Caco-2 (cell line): Measurements from ENCODE around the gene NTMT1. TPM values are rescaled to one million over a fixed set of nuclear protein-coding genes. Genes with fewer than 3 reads are reported as not detected.
"Not testable (repeated sequence)": the region's sequence is repeated elsewhere in the genome, so short reads cannot be mapped to it uniquely, and the experiment has no call there.

ENCODE experiments used
- BruUV-seq: library from RNA; stranded (reverse); fragments of 400-500 nt; replicated peaks from 2 replicates; lab custom pipeline; 2021; lab: Mats Ljungman, UMichigan
- CTCF ChIA-PET: fragments of 300-600 bp; sonication (Branson Sonifier 250); formaldehyde crosslinking; loops from one replicate; lab custom pipeline; 2022; ENCODE audit warnings: antibody characterized with exemption; lab: Charles Lee
- POLR2A ChIA-PET: fragments of 300-600 bp; sonication (Branson Sonifier 250); formaldehyde crosslinking; loops from one replicate; lab custom pipeline; 2022; ENCODE audit warnings: antibody characterized with exemption; lab: Charles Lee
- DNase-seq, 2 experiments: peaks; one replicate each; pipeline versions ENCODE4 v3.0.0 to v3.0.0-alpha.2; 2020 to 2022
- H3K27me3 ChIP-seq: replicated peaks from 2 replicates; pipeline ENCODE4 v1.6.0; 2011; ENCODE audit warnings: low read length; ENCODE audit not compliant: control insufficient read depth, insufficient read depth
- H3K36me3 ChIP-seq: 2 replicates; pipeline ENCODE4 v1.5.1; 2011; ENCODE audit warnings: low read length; ENCODE audit not compliant: control insufficient read depth, insufficient read depth
- H3K4me1 ChIP-seq: fragments of 250-450 bp; sonication (Bioruptor Pico); 2 replicates; pipeline ENCODE4 v1.5.1; 2020; ENCODE audit warnings: mild to moderate bottlenecking
- H3K4me3 ChIP-seq: 2 replicates; pipeline ENCODE4 v1.5.1; 2011; ENCODE audit warnings: low read depth, mild to moderate bottlenecking, control low read depth, low read length
- H3K9me3 ChIP-seq: fragments of 250-450 bp; sonication (Bioruptor Pico); 2 replicates; pipeline ENCODE4 v1.5.1; 2020; ENCODE audit warnings: mild to moderate bottlenecking, moderate library complexity
- H3K27ac Mint-ChIP-seq: one replicate; pipeline ENCODE4 v1.8.0; 2022; ENCODE audit warnings: mixed read lengths; ENCODE audit not compliant: unreplicated experiment
- H3K27me3 Mint-ChIP-seq: one replicate; pipeline ENCODE4 v1.8.0; 2022; ENCODE audit warnings: mixed read lengths; ENCODE audit not compliant: insufficient read depth, unreplicated experiment
- H3K36me3 Mint-ChIP-seq: one replicate; pipeline ENCODE4 v1.8.0; 2022; ENCODE audit warnings: mild to moderate bottlenecking, mixed read lengths; ENCODE audit not compliant: insufficient read depth, unreplicated experiment
- H3K4me1 Mint-ChIP-seq: one replicate; pipeline ENCODE4 v1.8.0; 2022; ENCODE audit warnings: low read depth, mixed read lengths; ENCODE audit not compliant: unreplicated experiment
- H3K4me3 Mint-ChIP-seq: one replicate; pipeline ENCODE4 v1.8.0; 2022; ENCODE audit warnings: mild to moderate bottlenecking, moderate library complexity, mixed read lengths; ENCODE audit not compliant: unreplicated experiment
- H3K9me3 Mint-ChIP-seq: one replicate; pipeline ENCODE4 v1.8.0; 2022; ENCODE audit warnings: mixed read lengths; ENCODE audit not compliant: unreplicated experiment
- intact Hi-C: fragments of 100-400 bp; cut with micrococcal nuclease; formaldehyde crosslinking; loops from one replicate; pipeline ENCODE4 v1.10.0; 2022; ENCODE audit not compliant: unreplicated experiment
- total RNA-seq: library from RNA; stranded (reverse); gene quantifications from 2 replicates; pipeline ENCODE4 v1.2.3, GENCODE V29; 2022
- TF ChIP-seq, protein P1 (sequence below), 2 experiments: fragments of 200-600 bp in 1 of 2; IDR thresholded peaks; 1 replicate in 1 of 2; 2 replicates in 1 of 2; pipeline versions ENCODE4 v1.5.1 to v1.8.0; 2011 to 2022; ENCODE audit warnings: antibody characterized with exemption in 1 of 2, control low read depth in 1 of 2, inconsistent platforms in 1 of 2, low read depth in 1 of 2, low read length in 1 of 2, mild to moderate bottlenecking in 1 of 2, moderate library complexity in 1 of 2; ENCODE audit not compliant: insufficient read depth in 1 of 2, severe bottlenecking in 1 of 2, unreplicated experiment in 1 of 2

Gene NTMT1
- total RNA-seq, 1 experiment from 2014 or later: 44.1 TPM

DNA sequence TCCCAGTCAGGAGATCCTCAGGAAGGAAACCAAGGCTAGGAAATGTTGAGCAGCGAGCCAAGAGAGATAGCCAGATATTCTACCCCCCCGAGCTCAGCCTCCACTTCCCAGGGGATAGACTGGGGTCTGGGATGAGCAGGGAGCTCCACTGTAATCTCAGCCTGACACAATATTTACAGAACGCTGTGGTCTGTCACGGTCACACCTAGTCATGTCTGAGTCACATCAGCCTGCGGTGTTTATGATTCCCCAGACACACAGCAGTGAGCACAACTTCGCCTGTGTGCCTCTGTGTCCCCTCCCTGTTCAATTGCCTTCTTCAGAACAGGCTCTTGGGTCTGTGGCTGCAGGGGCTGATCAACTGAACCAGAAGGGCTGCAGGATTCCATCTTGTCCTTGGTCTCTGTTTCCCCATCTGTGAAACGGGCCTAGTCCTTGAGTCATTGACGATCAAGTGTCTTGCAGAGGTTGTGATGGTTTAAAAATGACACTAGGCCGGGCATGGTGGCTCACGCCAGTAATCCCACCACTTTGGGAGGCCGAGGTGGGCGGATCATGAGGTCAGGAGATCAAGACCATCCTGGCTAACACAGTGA is 30.9 kb downstream of the NTMT1 start:
- Mint-ChIP-seq H3K4me3 (no peak overlapping the region), H3K27ac (no peak overlapping the region), H3K36me3 (no peaks in the 10 kb centered on the region), H3K9me3 (no peaks in the 10 kb centered on the region), H3K4me1 (no peaks in the 10 kb centered on the region), H3K27me3 (peaks cover 2% of the 10 kb centered on the region)
- BruUV-seq: no TSS peak
- Histone ChIP-seq H3K9me3 (no peaks in the 10 kb centered on the region), H3K4me1 (no peaks in the 10 kb centered on the region), H3K4me3 (no peak overlapping the region), H3K27me3 (no peaks in the 10 kb centered on the region), H3K36me3 (no peaks in the 10 kb centered on the region)
- intact Hi-C loops: no loop called here
- ChIA-PET CTCF (interaction anchor here (0.6 kb wide), 2 partner anchors 127 to 625 kb away, joined by 3 to 4 read pairs; no protein-coding TSS in a partner anchor), POLR2A (no interaction called here)
- DNase-seq: no peak
- TF ChIP-seq, protein P1, sequence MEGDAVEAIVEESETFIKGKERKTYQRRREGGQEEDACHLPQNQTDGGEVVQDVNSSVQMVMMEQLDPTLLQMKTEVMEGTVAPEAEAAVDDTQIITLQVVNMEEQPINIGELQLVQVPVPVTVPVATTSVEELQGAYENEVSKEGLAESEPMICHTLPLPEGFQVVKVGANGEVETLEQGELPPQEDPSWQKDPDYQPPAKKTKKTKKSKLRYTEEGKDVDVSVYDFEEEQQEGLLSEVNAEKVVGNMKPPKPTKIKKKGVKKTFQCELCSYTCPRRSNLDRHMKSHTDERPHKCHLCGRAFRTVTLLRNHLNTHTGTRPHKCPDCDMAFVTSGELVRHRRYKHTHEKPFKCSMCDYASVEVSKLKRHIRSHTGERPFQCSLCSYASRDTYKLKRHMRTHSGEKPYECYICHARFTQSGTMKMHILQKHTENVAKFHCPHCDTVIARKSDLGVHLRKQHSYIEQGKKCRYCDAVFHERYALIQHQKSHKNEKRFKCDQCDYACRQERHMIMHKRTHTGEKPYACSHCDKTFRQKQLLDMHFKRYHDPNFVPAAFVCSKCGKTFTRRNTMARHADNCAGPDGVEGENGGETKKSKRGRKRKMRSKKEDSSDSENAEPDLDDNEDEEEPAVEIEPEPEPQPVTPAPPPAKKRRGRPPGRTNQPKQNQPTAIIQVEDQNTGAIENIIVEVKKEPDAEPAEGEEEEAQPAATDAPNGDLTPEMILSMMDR (IDR thresholded peaks at IDR 0.05; ENCODE audit: insufficient read depth in 1 of 2, low read depth in 1 of 2, low read length in 1 of 2, severe bottlenecking in 1 of 2, unreplicated experiment in 1 of 2): no peak

DNA sequence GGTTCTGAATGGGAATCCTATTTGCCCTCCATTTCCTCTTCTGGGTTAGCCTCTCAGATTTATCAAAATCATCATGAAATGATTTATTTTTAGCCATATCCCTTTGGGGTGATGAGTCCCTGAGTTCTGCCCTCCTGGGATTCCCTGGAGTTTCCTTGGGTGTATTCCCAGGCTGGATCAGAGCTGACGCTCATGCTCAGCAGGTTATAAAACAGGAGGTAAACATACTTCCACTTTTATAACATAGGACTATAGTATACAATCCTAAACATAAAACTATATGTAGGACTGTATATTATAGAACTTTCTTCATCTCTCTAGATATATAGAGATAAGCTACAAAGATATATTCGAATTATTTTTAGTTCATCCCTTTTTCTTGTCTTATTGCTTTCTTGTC is 35.1 kb downstream of the NTMT1 start:
- ChIA-PET CTCF (no interaction called here), POLR2A (no interaction called here)
- Histone ChIP-seq H3K9me3 (no peaks in the 10 kb centered on the region), H3K36me3 (no peaks in the 10 kb centered on the region), H3K4me1 (no peaks in the 10 kb centered on the region), H3K4me3 (no peak overlapping the region), H3K27me3 (no peaks in the 10 kb centered on the region)
- TF ChIP-seq, protein P1 (IDR thresholded peaks at IDR 0.05; ENCODE audit: insufficient read depth in 1 of 2, low read depth in 1 of 2, low read length in 1 of 2, severe bottlenecking in 1 of 2, unreplicated experiment in 1 of 2): no peak
- Mint-ChIP-seq H3K4me3 (no peak overlapping the region), H3K27me3 (peaks cover 8% of the 10 kb centered on the region), H3K27ac (no peak overlapping the region), H3K9me3 (no peaks in the 10 kb centered on the region), H3K4me1 (no peaks in the 10 kb centered on the region), H3K36me3 (no peaks in the 10 kb centered on the region)
- no peak for DNase-seq
- intact Hi-C loops: no loop called here
- no TSS peak for BruUV-seq

DNA sequence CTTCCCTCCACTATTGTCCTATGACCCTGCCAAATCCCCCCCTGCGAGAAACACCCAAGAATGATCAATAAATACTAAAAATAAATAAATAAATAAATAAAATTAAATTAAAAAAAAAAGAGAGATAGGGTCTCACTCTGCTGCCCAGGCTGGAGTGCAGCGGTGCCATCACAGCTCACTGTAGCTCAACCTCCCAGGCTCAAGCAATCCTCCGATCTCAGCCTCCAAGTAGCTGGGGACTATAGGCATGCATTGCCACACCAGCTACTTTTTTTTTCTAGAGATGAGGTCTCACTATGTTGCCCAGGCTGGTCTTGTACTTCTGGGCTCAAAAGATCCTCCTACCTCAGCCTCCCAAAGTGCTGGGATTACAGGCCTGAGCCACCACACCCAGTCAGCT is 36.3 kb downstream of the NTMT1 start:
- DNase-seq, H3K36me3 ChIP-seq, H3K27ac Mint-ChIP-seq, H3K4me3 ChIP-seq, H3K4me1 ChIP-seq, H3K9me3 Mint-ChIP-seq, CTCF ChIA-PET, H3K4me3 Mint-ChIP-seq, H3K27me3 ChIP-seq, BruUV-seq, intact Hi-C loops, H3K27me3 Mint-ChIP-seq, H3K4me1 Mint-ChIP-seq, POLR2A ChIA-PET, H3K9me3 ChIP-seq, H3K36me3 Mint-ChIP-seq: not testable (repeated sequence)
